Activated CD4-positive, alpha-beta T cell treated with anti-CD3 and anti-CD28 coated beads for 1 hour (primary cell): ENCODE measurements around the gene ARGLU1.

Source experiments
- DNase-seq: peaks from one replicate; pipeline ENCODE4 v3.0.0-alpha.2; 2020

The ARGLU1 gene

DNA sequence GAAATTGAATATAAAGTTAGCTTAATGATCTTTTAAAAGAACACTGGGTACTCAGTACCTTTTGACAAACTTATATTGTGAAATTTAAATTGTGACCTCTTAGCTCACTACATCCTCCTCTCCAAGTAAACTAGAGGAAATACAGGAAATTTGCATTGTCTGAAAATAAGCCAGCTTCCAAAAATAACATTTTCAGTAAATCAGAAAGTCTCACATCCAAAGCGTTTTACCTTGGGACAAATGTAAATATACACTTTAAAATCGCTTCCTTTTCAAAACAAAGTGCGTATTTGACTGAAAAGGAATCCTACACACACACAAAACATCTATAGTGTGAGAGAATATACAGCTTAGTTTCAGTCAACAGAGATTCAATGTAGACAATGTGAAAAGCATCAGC, 30.4 kb downstream of the ARGLU1 start:
- DNase-seq = no peak

DNA sequence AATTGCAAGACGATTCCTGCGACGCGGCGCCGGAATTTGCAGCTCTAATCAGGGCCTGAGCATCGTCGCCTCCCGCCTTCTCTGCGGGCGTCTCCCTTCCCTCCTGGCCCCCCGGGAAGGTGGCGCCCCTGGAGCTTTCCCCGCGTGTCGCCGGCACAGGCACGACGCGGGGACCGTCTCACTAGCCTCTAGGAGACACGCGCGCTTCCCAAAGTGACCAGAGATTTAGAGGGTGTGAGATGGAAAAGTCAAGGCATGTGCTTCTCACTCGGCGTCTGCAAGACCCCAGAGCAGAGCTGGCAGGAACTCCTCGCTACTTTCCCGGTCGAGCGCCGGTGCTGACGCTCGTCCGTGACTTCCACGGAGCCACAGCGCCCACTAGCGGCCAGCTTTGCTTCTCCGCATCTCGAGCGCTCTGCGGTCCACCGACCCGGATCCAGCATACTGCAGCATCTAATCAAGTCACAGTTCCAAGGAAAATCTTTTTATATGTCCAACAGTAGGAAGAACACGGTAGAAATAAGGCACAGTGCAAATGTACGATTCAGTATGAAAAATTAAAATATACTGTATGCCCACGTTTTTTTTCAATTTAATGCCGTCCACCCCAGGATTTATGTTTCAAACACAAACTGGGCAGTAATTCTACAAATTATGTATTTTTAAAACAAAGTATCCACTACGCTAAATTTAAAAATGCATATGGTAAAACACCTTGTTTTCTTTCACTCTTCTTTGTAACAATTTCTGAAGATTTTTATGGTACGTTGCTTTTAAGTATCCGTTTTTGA, 31.5 kb downstream of the ARGLU1 start:
- peak; percentile 78 for DNase-seq

DNA sequence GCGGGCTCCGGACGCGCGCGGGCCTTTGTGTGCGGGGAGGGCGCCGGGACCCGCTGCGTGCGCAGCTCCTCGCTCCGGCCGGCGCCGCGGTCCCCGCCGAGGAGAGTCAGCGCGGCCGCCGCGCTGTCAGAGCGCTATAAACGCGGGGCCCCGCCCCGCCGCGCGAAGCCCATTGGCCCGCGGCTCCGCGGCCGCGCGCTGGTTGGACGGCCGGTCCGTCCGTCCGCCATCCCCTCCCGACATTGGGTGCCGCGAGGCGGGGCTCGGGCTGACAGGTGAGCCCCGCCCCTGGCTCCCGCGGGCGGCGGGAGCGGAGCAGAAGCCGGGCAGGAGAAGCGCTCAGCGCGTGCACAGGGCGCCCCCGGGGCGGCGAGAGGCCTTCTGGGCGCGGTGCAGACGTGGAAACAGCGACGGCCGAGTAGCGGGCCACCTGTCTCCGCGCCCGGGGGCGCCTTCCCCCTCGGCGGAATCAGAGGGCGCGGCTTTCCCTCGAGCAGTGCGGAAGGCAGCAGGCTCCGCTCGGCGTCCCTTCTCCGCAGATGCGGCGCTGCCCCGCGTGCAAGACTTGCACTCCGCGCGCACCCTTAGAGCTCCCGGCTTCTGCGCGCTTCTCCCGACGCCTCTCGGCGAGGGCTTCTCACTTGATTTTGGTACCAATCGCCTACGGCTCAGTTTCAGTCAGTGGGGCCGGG, 32.2 kb downstream of the ARGLU1 start, which contains the start of gene EFNB2:
EFNB2 (minus strand) TSS at position 111 of the 692 bp plus-strand sequence. CDS start 698 bp downstream, outside the sequence.
- DNase-seq = peak; percentile 80

DNA sequence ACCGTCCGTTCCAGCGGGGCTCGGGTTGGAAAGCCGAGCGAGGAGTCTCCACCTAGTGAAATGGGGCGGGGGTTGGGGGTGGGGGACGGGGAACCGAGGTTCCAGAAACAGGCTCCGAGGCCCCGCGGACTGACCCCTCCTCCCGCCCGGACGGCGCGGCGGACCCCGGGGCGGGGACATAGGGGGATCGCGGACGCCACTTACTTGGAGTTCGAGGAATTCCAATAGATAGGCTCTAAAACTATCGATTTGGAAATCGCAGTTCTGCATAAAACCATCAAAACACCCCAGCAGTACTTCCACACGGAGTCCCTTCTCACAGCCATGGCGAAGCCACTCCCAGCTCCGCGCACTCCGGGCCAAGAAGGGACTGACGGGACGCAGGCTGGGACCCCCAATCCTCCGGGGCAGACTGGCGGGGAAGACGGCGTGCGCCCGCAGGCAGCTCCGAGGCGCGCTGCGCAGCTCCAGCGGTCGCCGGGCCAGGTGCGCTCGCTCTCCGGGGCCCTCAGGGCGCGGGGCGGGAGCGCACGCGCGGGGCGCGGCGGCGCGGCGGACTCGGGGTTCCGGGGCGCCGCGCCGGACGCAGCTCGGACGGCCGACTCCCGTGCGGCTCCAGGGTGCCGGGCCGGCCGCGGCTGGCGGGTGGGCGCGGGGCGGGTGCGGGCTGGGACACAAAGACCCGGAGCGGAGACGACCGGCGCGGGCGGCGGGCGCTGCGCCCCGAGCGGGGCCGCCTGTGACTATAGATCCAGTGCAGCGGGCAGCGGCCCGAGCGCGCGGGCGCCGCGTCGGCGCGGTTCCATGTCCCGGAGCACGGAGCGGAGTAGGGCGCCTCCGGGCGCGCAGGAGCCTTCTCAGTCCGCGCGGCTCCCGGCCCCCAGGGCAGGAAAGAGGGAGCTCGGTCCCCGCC, 33.0 kb downstream of the ARGLU1 start:
- no peak for DNase-seq

DNA sequence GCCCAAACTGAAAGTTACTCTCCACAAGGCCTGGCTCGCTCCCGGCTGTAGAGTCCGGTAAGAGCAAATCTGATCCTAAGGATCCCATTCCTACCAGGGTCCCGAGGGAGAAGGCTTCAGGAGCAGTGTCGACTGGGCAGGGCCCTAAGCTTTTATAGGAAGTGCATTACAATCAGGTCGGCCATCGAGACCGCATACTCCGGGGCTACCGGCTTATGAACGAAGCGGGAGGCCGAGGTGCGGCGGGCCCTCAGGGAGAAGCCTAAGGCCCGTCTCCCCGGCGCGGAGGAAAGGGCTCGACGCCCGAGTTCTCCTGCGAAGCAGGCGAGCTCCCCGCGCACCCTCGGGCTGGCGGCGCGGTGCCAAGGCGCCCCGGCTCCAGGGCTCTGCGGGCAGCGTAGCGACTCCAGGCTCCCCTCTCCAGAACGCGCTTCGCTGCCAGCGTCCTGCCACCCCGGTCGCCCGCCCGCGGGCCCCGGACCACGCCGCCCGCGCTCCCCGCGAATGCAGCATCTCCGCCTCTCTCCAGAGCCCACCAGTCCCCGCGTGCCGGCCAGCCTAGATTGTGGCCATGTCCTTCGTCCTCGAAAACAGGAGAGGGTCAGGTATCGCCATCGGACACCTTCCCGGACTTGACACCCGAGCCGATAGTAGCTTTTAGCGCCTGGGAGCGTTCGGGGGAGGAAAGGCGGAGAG, 33.8 kb downstream of the ARGLU1 start:
- no peak for DNase-seq

DNA sequence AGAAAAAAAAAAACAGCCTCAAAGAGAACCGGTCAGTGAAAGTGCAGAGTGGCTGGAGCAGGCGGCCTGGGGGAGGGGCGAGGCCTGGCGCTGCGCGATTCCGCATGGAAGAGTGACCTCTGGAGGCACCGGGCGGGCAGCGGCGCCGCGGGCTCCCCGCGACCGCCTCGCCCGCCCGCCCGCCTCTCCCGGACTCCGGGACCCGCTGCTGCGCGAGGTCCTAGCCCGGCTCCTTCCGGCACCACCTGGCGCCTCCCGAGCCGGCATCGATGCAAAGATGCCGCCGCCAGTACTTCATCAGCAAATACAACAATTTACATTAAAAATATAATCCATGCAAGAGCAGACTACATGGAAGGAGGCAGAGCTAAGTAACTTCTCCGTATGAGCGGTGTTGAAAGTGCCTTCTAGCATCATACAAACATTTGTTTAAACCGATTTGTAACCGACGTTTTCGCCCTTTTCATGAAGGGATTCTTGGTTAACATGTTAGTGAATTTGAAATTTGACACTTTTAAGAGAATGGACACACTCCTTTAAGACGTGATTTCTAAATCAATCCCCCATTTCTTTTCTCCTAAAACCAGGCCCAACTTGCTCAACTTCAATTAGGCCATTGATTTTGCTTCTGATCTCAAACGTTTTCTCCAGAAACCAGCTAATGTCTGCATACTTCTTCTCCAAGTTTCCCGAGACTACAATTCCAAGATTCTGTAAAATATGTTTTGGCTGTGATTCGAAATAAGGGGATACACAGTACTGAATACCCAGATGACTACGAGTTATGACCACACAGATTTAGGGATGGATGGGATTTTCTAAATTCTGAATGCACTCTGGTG, 34.6 kb downstream of the ARGLU1 start:
- no peak for DNase-seq

DNA sequence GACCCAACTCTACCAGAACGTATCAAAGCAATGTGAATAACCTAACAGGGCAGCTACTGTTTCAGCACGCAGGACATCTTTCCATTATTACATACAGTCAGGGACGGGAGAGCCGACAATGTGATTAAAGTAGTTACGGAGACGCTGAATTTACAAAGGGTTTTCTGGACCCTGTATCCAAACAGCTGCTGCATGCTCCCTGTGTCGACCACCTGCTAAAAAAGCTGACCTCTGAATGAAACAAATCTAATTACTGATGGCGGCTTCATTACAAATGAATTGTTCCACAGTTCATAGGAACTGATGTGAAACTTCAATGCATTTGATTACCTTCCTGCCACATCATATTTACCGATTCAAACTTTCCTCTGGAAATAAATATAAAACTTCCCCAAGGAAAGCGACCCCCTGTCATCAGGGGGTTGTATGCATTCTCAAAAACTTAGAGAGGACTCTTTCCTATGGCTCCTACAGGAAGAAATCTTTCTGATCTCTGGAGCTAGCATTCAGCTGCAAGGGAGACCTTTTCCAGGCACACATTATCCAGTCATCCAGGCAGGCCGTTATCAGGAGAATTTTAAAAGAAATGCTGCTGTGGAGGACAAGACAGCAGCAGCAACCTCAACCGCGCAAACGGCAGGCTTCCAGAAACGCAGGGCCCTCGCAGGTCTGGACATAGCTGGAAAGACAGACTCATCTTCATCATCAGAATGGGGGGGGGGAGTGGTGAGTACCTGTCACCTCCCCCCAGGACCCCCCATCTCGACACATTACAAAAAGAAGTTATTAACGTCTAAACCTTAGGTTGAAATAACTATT, 35.6 kb downstream of the ARGLU1 start:
- no peak for DNase-seq

DNA sequence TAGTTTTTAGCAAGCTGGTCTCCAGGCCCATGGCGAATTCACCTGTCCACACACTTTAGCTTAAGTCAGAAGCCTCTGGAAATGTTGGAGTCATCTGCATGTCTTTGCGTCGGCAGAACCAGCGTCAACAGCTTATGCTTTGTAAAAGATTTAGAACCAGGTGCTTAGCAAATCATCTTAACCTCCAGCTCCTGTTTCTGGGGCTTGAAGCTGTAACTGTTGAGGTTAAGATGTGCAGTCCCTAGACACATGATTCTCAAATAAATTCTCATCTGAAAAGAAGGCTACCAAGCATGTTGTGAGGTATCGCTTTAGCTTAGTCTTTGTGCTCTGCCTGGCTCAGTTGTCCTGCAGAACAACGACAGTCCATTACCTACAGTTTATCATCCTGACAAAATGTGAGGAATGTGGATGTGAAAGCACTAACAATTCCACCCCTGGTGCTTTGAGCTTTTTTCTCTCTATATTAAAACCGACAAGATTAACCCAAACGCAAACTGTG, 36.9 kb downstream of the ARGLU1 start:
- DNase-seq = no peak

DNA sequence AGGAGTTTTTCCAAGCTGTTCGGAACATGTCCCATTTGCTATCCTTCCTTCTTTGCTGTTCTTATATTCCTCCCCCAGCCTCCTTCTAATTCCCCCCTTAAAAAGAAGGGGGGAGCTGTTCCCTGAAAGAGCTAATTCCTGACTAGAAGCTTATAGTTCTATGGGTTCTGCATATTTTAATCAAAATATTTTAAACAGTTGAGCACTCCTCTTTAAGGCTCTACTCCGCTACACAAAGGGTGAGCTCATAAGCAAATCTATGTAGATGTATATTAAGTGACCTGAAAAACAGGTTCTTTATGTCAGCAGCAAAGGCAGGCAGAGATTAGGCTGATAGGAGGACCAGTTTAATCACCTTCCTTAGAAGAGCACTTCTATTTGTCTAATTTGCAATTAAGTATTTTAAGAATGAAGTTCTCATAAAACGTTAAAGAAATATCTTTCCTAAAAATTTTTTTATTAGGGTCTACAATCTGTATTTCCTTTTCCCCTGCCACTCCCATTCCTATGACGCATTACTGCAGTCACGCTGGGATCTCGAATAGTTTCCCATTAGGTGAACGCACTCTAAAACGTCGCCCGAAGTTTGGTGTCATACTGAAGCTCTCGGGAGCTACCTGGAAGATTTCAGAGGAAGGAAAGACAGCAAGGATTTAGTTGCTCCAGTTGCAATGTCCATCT, 37.6 kb downstream of the ARGLU1 start:
- DNase-seq = no peak

DNA sequence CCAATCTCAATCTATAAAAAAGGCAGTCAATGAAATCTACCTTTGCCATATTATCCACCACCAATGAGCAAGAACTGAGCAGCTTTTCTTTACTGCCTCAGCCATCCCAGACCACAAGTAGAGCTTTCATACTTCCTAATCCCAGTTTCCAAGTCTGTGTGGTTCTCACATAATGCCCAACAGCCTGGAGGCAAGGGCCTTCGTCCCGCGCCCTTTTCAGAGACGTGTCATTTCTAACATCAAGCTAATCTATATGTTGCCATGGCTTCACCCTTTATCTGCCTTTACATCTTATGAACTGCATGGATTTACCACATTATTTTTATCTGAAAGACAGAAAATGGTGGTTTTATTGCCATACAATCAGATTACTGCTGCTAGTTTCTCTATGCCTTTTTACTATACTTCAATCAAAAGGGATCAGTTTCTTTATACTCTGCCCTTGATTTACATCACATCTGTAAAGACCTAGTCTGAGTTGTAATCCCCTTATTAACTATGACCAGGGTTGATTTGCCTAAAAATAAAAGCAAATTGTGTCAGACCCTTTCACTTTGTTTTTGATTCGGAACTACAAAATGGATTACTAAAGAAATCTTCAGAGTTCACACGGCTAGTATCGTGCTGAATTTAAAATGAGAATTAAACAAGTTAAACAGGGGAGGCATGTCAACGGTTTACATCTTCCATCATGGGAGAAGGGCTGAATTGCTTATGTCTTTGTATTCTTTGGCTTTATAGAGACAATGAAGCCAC, 38.3 kb downstream of the ARGLU1 start:
- no peak for DNase-seq

DNA sequence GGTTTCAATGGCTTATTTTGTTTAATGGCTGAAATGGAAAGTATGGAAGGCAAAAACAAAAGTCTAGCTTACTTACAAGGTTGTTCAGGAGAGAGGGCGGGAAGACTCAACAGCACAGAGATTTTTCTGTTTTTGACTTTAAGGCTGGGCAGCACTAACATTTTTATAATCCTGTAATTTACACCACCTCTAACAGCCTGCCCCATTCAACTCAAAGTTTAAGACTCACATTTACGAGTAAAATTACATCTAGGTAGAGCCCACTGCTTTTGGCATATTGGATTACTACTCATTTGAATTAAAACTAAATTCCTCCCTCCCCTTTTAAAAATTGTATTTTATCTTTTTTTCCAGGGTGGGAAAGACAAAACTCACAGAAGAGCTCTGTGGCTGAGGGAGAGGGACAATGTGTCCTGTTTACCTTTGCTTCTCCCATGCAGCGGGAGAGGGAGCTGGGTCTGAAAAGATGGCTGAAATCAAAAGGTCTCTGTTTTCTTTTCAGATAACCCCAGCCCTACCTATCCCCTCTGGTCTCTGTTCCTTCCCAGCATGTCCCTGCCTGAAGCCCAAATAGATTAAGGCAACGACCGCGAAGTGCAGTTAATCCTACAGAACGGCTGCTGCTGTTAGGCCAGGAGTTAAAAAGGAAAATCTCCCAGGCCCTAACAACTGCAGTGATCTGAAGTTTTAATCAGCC, 39.1 kb downstream of the ARGLU1 start:
- no peak for DNase-seq

DNA sequence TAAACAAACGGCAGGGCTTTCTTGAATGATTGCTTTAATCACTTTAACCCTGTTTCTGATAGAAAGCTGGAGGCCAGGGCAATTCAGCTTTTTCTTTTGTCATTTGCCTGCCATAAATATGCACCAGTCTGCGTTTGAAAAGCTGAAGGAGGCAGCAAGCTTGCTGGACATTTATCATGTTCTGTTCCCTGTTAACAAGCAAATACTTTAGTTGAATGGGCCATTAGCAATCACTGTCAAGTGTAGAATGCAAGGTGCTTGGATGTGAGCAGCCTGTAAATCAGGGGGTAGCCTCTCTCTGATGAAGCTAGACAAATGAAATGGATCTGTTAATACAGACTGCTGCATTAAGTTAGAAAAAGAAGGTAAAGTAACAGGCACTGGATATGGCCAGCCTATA, 40.1 kb downstream of the ARGLU1 start:
- no peak for DNase-seq

DNA sequence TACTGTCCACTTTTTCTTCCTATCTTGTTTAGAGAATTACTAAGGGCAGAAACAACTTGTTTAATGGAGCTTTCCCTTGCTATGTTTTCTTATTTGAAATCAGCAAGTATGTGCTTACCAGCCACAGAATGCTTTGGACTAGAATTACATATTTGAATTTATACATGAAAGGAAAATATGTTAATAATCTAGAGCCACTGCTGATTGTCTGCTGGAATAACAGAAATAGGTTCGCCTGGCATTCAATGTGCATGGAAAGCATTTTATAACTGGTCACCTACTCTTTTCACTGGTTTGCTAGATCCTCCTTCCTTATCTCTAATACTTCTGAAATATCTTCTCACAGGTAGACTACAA, 40.5 kb downstream of the ARGLU1 start:
- no peak for DNase-seq

DNA sequence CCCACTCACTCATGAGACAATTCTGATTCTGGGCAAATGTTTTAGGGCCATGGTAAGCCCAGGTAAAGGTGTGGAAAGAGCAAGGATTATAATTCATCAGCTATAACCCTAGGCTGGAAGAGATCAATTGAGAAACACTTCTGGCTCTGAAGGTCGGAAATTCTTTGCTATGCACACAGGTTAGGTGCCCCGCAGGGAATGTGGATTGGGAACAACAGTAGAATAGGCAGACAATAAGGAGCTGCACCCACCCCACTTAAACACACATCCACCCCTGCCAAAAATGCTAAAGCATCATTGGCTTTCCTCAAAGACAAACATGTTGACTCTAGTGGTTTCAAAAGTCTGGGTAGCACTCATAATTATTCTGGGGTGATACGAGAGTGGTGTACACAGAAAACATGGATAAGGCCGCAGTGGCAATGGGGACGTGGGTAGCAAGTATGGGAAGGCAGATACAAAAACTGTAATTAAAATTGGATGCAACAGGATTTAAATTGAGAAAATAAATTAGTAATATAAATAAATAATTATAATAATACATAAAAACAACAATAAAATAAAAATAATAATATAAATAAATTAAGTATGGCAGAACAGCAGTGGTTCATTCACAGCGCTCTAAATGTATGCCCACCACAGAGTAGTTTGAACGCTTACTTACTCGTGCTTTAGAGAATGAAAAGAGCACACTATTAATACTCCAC, 41.0 kb downstream of the ARGLU1 start:
- no peak for DNase-seq

DNA sequence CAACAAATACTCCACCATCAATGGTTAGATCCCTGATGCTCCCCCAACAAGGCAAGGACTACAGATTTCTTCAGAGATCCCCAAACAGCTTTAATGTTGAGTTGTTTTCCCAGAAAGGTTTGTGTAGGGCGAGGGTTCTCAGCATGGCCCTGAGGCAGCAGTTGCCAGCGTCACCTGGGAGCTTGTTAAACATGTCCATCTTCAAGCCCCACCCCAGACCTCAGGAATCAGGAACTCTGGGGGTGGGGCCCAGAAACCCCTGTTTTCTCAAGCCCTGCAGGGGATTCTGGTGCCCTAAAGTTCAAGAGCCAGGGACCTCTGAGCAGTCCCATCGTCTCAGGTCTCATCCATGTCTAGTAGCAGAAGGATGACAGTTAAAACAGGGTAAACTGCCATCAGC, 42.1 kb downstream of the ARGLU1 start:
- DNase-seq = no peak

DNA sequence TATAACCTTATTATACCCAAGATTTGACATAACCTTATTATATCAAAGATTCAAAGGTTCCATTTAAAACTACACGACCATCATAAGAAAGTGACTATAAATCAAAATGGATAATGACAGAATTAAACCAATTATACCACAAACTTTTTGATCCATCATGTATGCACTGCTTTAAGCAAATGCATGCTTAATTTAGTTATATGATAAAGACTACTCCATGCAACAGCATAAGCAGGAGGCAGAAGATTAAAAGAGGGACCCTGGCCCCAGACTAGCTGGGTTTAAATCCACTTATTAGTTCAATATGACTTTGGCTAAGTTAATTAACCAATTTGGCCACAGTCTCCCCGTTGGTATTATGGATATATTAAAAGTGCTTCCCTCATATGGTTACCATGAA, 43.8 kb downstream of the ARGLU1 start:
- no peak for DNase-seq

DNA sequence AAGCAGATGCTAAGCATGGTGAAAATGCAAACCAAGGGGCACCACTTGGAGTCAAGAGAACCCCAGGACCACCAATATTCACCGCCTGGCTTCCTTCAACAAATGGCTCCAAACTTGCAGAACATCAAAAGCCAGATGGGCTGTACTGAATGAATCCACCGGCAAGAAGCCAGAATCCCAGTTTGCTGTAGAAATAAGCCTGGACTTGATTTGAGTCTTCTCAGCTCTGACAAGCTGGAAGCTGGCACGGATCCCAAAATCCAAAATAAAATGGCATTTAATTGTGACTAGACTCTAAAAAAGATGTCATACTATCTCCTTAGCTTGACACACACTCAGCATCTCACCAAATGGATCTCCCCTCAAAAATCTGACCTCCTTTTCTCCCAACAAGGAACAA, 44.4 kb downstream of the ARGLU1 start:
- DNase-seq = no peak

DNA sequence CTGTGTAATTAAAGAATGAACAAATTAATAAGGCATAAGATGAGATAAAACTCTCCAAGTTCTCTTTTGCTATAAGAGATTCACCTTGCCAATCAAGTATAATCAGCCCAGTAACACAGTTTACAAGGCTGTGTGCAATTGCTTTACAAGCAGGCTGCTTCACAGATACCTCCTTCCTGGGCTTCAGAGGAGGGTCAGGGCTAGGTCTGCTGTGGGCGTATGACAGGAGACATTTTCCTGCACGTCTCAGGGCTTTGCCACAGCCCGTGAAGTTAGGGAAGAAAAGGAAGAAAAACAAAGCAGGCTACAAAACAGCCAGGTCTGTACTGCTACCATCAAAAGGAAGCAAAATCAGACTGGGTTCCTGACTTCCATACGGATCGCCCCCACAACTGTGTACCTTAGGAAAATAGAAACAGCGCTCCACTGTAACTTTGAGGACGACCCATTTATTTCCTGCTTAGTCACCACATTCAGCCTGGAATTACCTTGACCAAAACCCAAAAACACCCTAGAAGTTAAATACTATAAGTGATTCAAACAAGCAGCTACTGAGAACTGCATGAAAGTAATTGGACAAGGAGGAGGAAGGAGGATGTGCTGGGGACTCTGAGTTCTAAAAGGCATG, 44.9 kb downstream of the ARGLU1 start:
- no peak for DNase-seq
